Caco-2 (cell line): Measurements from ENCODE around the gene INPP5K. TPM values are rescaled to one million over a fixed set of nuclear protein-coding genes. Genes with fewer than 3 reads are reported as not detected.

Experiments used
- BruUV-seq: library from RNA; stranded (reverse); fragments of 400-500 nt; replicated peaks from 2 replicates; lab custom pipeline; 2021; lab: Mats Ljungman, UMichigan
- CTCF ChIA-PET: fragments of 300-600 bp; sonication (Branson Sonifier 250); formaldehyde crosslinking; loops from one replicate; lab custom pipeline; 2022; ENCODE audit warnings: antibody characterized with exemption; lab: Charles Lee
- POLR2A ChIA-PET: fragments of 300-600 bp; sonication (Branson Sonifier 250); formaldehyde crosslinking; loops from one replicate; lab custom pipeline; 2022; ENCODE audit warnings: antibody characterized with exemption; lab: Charles Lee
- DNase-seq, 2 experiments: peaks; one replicate each; pipeline versions ENCODE4 v3.0.0 to v3.0.0-alpha.2; 2020 to 2022
- H3K27me3 ChIP-seq: replicated peaks from 2 replicates; pipeline ENCODE4 v1.6.0; 2011; ENCODE audit warnings: low read length; ENCODE audit not compliant: control insufficient read depth, insufficient read depth
- H3K36me3 ChIP-seq: 2 replicates; pipeline ENCODE4 v1.5.1; 2011; ENCODE audit warnings: low read length; ENCODE audit not compliant: control insufficient read depth, insufficient read depth
- H3K4me1 ChIP-seq: fragments of 250-450 bp; sonication (Bioruptor Pico); 2 replicates; pipeline ENCODE4 v1.5.1; 2020; ENCODE audit warnings: mild to moderate bottlenecking
- H3K4me3 ChIP-seq: 2 replicates; pipeline ENCODE4 v1.5.1; 2011; ENCODE audit warnings: low read depth, mild to moderate bottlenecking, control low read depth, low read length
- H3K9me3 ChIP-seq: fragments of 250-450 bp; sonication (Bioruptor Pico); 2 replicates; pipeline ENCODE4 v1.5.1; 2020; ENCODE audit warnings: mild to moderate bottlenecking, moderate library complexity
- H3K27ac Mint-ChIP-seq: one replicate; pipeline ENCODE4 v1.8.0; 2022; ENCODE audit warnings: mixed read lengths; ENCODE audit not compliant: unreplicated experiment
- H3K27me3 Mint-ChIP-seq: one replicate; pipeline ENCODE4 v1.8.0; 2022; ENCODE audit warnings: mixed read lengths; ENCODE audit not compliant: insufficient read depth, unreplicated experiment
- H3K36me3 Mint-ChIP-seq: one replicate; pipeline ENCODE4 v1.8.0; 2022; ENCODE audit warnings: mild to moderate bottlenecking, mixed read lengths; ENCODE audit not compliant: insufficient read depth, unreplicated experiment
- H3K4me1 Mint-ChIP-seq: one replicate; pipeline ENCODE4 v1.8.0; 2022; ENCODE audit warnings: low read depth, mixed read lengths; ENCODE audit not compliant: unreplicated experiment
- H3K4me3 Mint-ChIP-seq: one replicate; pipeline ENCODE4 v1.8.0; 2022; ENCODE audit warnings: mild to moderate bottlenecking, moderate library complexity, mixed read lengths; ENCODE audit not compliant: unreplicated experiment
- H3K9me3 Mint-ChIP-seq: one replicate; pipeline ENCODE4 v1.8.0; 2022; ENCODE audit warnings: mixed read lengths; ENCODE audit not compliant: unreplicated experiment
- intact Hi-C: fragments of 100-400 bp; cut with micrococcal nuclease; formaldehyde crosslinking; loops from one replicate; pipeline ENCODE4 v1.10.0; 2022; ENCODE audit not compliant: unreplicated experiment
- total RNA-seq: library from RNA; stranded (reverse); gene quantifications from 2 replicates; pipeline ENCODE4 v1.2.3, GENCODE V29; 2022
- TF ChIP-seq, protein P1 (sequence below), 2 experiments: fragments of 200-600 bp in 1 of 2; IDR thresholded peaks; 1 replicate in 1 of 2; 2 replicates in 1 of 2; pipeline versions ENCODE4 v1.5.1 to v1.8.0; 2011 to 2022; ENCODE audit warnings: antibody characterized with exemption in 1 of 2, control low read depth in 1 of 2, inconsistent platforms in 1 of 2, low read depth in 1 of 2, low read length in 1 of 2, mild to moderate bottlenecking in 1 of 2, moderate library complexity in 1 of 2; ENCODE audit not compliant: insufficient read depth in 1 of 2, severe bottlenecking in 1 of 2, unreplicated experiment in 1 of 2

The INPP5K gene
- total RNA-seq, 1 experiment from 2014 or later, result 24.1 TPM

DNA sequence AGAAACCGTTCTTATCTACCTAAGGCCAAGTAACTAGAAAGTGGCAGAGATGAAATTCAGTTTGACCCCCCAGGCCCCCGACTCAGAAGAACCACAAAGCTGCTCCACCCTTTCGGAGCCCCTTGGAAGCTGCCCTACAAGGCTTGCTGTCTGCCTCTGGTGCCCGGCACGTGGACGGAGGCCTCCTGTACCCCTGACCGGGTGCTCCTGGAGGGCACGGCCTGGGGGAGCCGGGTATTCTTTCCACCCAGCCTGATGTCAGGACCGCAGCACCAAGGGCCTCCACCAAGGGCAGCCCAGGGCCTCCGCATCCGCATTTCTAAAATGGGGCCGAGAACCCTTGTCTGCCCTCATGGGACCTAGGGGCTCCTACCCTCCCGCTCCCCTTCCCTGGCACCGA lies 44.9 kb downstream of the INPP5K start:
- Mint-ChIP-seq H3K36me3 (peaks cover 82% of the 10 kb centered on the region), H3K4me3 (no peak overlapping the region), H3K4me1 (peaks cover 19% of the 10 kb centered on the region), H3K27me3 (no peaks in the 10 kb centered on the region), H3K9me3 (no peaks in the 10 kb centered on the region), H3K27ac (no peak overlapping the region)
- POLR2A ChIA-PET, result interaction anchor here (0.5 kb wide), 1 partner anchor 67 kb away, joined by 4 read pairs; no protein-coding TSS in a partner anchor
- BruUV-seq, result no TSS peak
- Histone ChIP-seq H3K4me1 (peaks cover 18% of the 10 kb centered on the region), H3K27me3 (no peaks in the 10 kb centered on the region), H3K9me3 (peaks cover 2% of the 10 kb centered on the region; the same call in 1 of the 2 replicates), H3K4me3 (no peak overlapping the region), H3K36me3 (peaks cover 6% of the 10 kb centered on the region)
- intact Hi-C loops, result no loop called here
- DNase-seq, result no peak
- TF ChIP-seq, protein P1, sequence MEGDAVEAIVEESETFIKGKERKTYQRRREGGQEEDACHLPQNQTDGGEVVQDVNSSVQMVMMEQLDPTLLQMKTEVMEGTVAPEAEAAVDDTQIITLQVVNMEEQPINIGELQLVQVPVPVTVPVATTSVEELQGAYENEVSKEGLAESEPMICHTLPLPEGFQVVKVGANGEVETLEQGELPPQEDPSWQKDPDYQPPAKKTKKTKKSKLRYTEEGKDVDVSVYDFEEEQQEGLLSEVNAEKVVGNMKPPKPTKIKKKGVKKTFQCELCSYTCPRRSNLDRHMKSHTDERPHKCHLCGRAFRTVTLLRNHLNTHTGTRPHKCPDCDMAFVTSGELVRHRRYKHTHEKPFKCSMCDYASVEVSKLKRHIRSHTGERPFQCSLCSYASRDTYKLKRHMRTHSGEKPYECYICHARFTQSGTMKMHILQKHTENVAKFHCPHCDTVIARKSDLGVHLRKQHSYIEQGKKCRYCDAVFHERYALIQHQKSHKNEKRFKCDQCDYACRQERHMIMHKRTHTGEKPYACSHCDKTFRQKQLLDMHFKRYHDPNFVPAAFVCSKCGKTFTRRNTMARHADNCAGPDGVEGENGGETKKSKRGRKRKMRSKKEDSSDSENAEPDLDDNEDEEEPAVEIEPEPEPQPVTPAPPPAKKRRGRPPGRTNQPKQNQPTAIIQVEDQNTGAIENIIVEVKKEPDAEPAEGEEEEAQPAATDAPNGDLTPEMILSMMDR (IDR thresholded peaks at IDR 0.05; ENCODE audit: insufficient read depth in 1 of 2, low read depth in 1 of 2, low read length in 1 of 2, severe bottlenecking in 1 of 2, unreplicated experiment in 1 of 2), result no peak
- CTCF ChIA-PET, result interaction anchor here (0.6 kb wide), 1 partner anchor 45 kb away, joined by 7 read pairs; no protein-coding TSS in a partner anchor

DNA sequence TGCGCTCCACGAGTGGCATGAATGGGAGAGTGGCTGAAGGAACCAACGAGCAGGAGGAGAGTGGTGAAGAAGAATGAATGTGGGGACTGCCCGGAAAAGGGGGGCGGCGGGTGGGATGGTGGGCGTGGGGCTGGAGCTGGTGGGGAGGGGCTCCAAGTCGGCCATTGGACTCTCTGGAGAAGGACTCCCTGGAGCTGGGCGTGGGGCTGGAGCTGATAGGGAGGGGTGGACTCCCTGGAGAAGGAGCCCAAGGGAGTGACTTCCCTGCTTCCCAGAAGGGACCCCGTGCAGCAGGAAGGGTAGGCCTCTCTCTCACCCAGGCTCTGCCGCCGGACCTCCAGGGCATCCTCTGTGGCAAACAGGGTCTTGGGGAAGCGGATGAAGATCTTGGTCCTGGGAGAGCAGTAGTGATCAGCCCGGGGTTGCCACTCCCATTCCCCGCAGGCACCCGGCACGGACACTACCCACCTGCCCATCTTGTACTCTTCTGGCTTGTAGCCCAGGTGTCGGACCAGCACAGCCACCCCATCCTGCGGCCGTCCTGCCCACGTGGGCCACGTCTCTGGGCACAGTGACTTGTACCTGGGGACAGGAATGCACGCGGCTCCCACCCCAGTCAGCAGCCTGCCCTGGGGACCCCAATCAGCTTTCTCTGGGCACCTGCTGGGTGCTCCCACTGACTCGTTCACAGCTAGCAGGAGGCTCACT lies 45.5 kb downstream of the INPP5K start:
- Mint-ChIP-seq H3K27ac (no peak overlapping the region), H3K4me3 (no peak overlapping the region), H3K36me3 (peaks cover 86% of the 10 kb centered on the region), H3K4me1 (peaks cover 19% of the 10 kb centered on the region), H3K9me3 (no peaks in the 10 kb centered on the region), H3K27me3 (no peaks in the 10 kb centered on the region)
- intact Hi-C loops, result no loop called here
- DNase-seq, result no peak
- BruUV-seq, result no TSS peak
- Histone ChIP-seq H3K36me3 (peaks cover 6% of the 10 kb centered on the region), H3K9me3 (peaks cover 2% of the 10 kb centered on the region; the same call in 1 of the 2 replicates), H3K4me1 (peaks cover 18% of the 10 kb centered on the region), H3K27me3 (no peaks in the 10 kb centered on the region), H3K4me3 (no peak overlapping the region)
- CTCF ChIA-PET, result interaction anchor here (0.6 kb wide), 1 partner anchor 44 kb away, joined by 7 read pairs; no protein-coding TSS in a partner anchor
- POLR2A ChIA-PET, result no interaction called here
- TF ChIP-seq, protein P1 (IDR thresholded peaks at IDR 0.05; ENCODE audit: insufficient read depth in 1 of 2, low read depth in 1 of 2, low read length in 1 of 2, severe bottlenecking in 1 of 2, unreplicated experiment in 1 of 2), result no peak

DNA sequence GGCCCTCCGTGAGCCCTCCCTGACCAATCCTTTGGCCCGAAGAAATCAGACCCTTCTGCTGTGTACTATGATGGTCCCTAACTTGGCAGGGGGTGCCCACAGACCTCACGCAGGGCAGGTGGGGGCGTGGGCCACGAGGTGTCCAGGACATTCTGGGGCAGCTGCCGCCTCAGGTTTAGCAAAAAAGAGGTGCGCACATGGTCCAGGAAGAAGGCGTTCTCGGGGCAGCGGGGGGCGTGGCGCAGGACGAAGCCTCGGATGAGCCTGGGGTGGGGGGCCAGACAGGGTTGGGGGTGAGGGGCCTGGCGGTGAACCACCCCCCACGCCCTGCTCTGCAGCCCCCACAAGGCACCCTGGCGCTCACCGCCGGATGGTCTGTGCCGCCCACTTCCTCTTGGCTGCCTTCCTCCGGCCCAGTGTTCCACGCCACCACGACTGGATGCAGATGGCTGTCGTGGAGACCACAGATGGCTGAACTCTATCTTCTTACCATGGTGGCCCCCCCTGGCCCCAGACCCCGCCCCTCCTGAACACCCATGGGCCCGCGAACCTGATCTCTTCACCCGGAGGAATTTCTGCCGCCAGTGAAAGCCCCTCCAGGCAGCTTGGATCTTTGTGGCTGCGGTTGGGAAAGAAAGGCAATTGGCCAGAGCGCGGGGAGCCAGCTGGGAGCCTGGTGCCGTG lies 46.2 kb downstream of the INPP5K start:
- ChIA-PET POLR2A (no interaction called here), CTCF (interaction anchor here (0.7 kb wide), 1 partner anchor 296 kb away, joined by 3 read pairs; no protein-coding TSS in a partner anchor)
- H3K9me3 Mint-ChIP-seq, result no peaks in the 10 kb centered on the region

More for the DNA sequence above, 46.2 kb downstream of the INPP5K start:
- TF ChIP-seq, protein P1 (IDR thresholded peaks at IDR 0.05; ENCODE audit: insufficient read depth in 1 of 2, low read depth in 1 of 2, low read length in 1 of 2, severe bottlenecking in 1 of 2, unreplicated experiment in 1 of 2), result no peak
- BruUV-seq, result no TSS peak
- H3K36me3 Mint-ChIP-seq, result peaks cover 86% of the 10 kb centered on the region
- intact Hi-C loops, result no loop called here
- H3K27me3 ChIP-seq, result no peaks in the 10 kb centered on the region
- no peaks in the 10 kb centered on the region for H3K27me3 Mint-ChIP-seq
- peaks cover 19% of the 10 kb centered on the region for H3K4me1 Mint-ChIP-seq
- peaks cover 6% of the 10 kb centered on the region for H3K36me3 ChIP-seq
- H3K9me3 ChIP-seq, result peaks cover 2% of the 10 kb centered on the region; the same call in 1 of the 2 replicates
- no peak overlapping the region for H3K4me3 Mint-ChIP-seq
- H3K4me1 ChIP-seq, result peaks cover 18% of the 10 kb centered on the region
- no peak overlapping the region for H3K4me3 ChIP-seq
- H3K27ac Mint-ChIP-seq, result no peak overlapping the region
- DNase-seq, result no peak
